ENCODE measurements around the gene FBXL7. TPM values are rescaled to one million over a fixed set of nuclear protein-coding genes. Genes with fewer than 3 reads are reported as not detected.
A peak's percentile ranks its signal among the peaks of the same experiment; 100 is the strongest.

Gene FBXL7
- total RNA-seq, 2 experiments from 2014 or later: not detected

DNA sequence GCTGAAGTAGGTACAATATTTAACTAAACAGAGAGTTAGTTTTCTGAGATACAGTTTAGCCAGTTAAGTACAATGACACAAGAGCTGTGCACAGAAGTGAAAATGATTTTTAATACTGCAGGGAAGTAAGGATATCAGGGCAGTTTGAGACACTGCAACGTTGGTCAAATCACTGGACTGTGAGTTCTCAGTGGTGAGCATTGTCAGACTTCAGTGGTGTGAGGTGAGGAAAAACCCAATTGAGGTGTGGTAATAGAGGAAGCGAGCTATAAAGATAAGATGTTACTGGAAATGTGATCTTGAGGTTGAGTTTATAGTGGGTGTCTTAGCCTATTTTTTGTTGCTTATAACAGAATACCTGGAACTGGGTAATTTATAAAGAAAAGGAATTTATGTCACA is 12.8 kb upstream of the FBXL7 start:
- no peak overlapping the region for H3K27ac Mint-ChIP-seq
- no peak for ATAC-seq (ENCODE audit: low read depth)
- DNase-seq: no peak
- POLR2A ChIA-PET: no interaction called here
- H3K36me3 Mint-ChIP-seq: no peaks in the 10 kb centered on the region
- H3K27me3 Mint-ChIP-seq: no peaks in the 10 kb centered on the region
- H3K9me3 Mint-ChIP-seq: no peaks in the 10 kb centered on the region
- H3K4me3 Mint-ChIP-seq: no peak overlapping the region
- no peaks in the 10 kb centered on the region for H3K4me1 Mint-ChIP-seq

DNA sequence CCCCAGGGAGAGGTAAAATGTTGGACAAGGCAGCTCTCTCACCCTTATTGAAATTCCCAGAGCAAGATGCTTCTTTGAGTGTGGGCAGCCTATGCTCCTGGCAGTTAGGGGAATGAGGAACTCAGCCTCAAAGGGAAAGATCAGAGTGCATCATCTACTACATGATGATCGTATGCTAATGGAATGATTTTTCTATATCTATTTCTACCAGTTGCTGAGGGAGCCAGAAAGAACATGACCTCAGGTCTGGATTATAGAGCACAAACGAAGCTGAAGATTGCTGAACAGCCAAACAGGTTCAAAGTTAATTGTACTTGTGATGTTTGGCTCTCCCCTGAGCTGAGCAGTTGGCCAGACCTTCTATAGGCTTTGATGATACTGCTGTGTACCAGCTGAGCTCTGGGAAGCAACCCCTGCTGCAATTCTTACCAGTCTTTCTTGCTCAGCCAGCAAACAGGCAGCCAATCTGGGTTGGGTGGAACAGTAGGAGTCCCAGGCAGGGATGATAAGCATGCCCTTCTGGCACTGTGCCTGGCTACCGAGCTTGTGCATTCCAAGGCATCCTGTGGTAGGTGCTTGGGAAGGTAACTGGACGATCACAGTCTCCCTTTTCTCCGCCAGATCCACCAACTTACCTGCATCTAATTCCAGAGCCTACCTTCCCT is 10.3 kb upstream of the FBXL7 start:
- no peak overlapping the region for H3K27ac Mint-ChIP-seq
- POLR2A ChIA-PET: no interaction called here
- H3K4me1 Mint-ChIP-seq: no peaks in the 10 kb centered on the region
- H3K36me3 Mint-ChIP-seq: no peaks in the 10 kb centered on the region
- H3K27me3 Mint-ChIP-seq: no peaks in the 10 kb centered on the region
- H3K4me3 Mint-ChIP-seq: no peak overlapping the region
- no peaks in the 10 kb centered on the region for H3K9me3 Mint-ChIP-seq
- no peak for DNase-seq
- ATAC-seq (ENCODE audit: low read depth): no peak

DNA sequence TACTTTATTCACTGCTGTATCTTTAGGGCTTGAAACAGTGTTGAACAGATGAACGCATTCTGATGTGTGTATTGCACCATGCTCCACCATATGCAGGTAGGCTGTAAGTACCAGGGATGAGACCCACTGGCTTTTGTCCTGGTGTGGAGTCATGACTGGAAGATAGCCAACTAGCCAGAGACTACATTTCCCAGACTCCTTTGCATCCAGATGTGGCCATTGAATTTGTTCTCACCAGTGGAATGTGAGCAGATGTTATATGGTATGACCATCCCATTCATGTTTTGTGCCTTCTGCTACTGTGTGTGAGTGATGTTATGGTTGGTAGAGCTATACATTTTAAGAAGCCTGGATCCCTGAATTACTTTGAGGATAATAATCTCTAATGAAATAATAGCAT is 7.4 kb upstream of the FBXL7 start:
- Mint-ChIP-seq H3K27me3 (no peaks in the 10 kb centered on the region), H3K36me3 (no peaks in the 10 kb centered on the region), H3K4me3 (no peak overlapping the region), H3K27ac (no peak overlapping the region), H3K9me3 (no peaks in the 10 kb centered on the region), H3K4me1 (no peaks in the 10 kb centered on the region)
- DNase-seq (no peak), ATAC-seq (ENCODE audit: low read depth) (no peak)
- POLR2A ChIA-PET: no interaction called here

GRCh38 chr5:15493501-15493900 is 6.5 kb upstream of the FBXL7 start:
- Mint-ChIP-seq H3K27me3 (peaks cover 4% of the 10 kb centered on the region), H3K4me1 (no peaks in the 10 kb centered on the region), H3K9me3 (no peaks in the 10 kb centered on the region), H3K27ac (no peak overlapping the region), H3K4me3 (no peak overlapping the region), H3K36me3 (no peaks in the 10 kb centered on the region)
- ATAC-seq (ENCODE audit: low read depth) (no peak), DNase-seq (no peak)
- POLR2A ChIA-PET: no interaction called here

- Mint-ChIP-seq H3K9me3 (no peaks in the 10 kb centered on the region), H3K27ac (no peak overlapping the region), H3K4me3 (no peak overlapping the region), H3K36me3 (no peaks in the 10 kb centered on the region), H3K4me1 (no peaks in the 10 kb centered on the region), H3K27me3 (peaks cover 16% of the 10 kb centered on the region)
- POLR2A ChIA-PET: no interaction called here
- no peak for DNase-seq
- ATAC-seq (ENCODE audit: low read depth): no peak
Observed at GRCh38 chr5:15495026-15495425, 5.0 kb upstream of the FBXL7 start.

- H3K27me3 Mint-ChIP-seq: peaks cover 31% of the 10 kb centered on the region
- no peaks in the 10 kb centered on the region for H3K36me3 Mint-ChIP-seq
- no peak for ATAC-seq (ENCODE audit: low read depth)
- no peak for DNase-seq
- no peak overlapping the region for H3K4me3 Mint-ChIP-seq
- POLR2A ChIA-PET: no interaction called here
- no peak overlapping the region for H3K27ac Mint-ChIP-seq
- no peaks in the 10 kb centered on the region for H3K4me1 Mint-ChIP-seq
- no peaks in the 10 kb centered on the region for H3K9me3 Mint-ChIP-seq
Observed at GRCh38 chr5:15496886-15497285, 3.1 kb upstream of the FBXL7 start.

DNA sequence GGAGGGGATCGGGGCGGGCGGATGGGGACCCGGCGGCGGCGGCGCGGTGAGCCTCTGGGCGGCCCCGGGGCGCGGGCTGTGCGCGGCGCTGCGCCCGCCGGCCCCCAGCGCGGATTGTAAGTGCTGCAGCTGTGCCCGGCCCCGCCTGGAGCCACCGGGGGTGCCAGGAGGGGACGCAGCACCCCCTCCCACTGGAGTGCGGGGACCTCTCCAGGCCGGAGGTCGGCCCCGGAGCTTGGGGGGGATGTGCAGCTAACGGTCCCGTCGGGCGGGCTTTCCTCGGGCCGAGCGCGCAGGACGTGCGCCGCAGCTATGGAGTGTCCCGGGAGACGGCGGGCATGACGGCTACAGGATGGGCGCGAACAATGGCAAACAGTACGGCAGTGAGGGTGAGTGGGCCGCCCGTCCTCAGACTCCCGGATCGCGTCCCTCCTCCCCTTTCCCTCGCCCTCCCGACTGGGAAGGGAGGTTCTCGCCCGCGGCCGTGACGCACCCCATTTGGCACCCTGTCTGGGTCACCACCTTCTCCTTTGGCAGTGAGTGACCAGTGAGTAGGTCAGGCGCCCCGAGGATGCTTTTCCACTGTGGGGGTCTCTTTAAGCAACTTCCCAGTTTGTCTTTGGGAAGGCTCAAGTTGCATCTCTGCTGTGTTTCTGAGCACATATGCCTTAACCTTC is 483 bp downstream of the FBXL7 start:
- no peak for ATAC-seq (ENCODE audit: low read depth)
- no peak overlapping the region for H3K27ac Mint-ChIP-seq
- POLR2A ChIA-PET: no interaction called here

DNA sequence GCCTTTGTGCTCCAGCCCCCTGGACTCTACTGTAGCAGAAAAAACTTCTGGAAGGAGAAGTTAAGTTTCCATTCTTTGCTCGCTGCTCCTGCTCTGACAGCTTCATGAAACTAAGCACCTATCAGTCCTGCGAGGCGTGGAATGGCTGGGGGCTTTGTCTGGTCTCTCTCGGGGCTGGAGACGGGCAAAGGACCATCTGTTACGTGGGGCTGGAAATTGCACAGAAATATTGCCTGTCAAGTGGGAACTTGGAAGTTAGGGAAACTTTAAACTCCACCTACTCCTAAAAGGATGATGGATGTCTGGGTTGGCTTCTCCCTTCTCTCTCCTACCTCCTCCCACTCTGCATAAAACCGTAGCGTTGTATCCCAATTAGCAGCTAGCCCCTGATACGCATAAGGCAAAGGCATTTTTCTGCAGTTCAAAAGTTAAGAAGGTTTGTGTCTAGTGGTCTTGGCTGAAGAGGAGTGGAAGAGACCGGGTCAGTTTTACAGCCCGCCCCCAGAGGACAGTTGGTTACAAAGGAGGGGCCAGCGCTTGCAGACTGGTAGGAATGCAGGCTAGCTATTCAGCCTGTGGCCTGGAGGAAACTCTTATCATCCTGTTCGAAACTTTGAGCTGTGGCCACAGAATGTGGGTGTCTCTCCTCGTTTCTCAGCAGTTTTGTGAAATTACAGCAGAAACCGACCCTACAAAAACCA is 1.3 kb downstream of the FBXL7 start:
- H3K4me3 Mint-ChIP-seq: no peak overlapping the region
- no peak overlapping the region for H3K27ac Mint-ChIP-seq
- peaks cover 35% of the 10 kb centered on the region for H3K27me3 Mint-ChIP-seq
- H3K36me3 Mint-ChIP-seq: no peaks in the 10 kb centered on the region
- POLR2A ChIA-PET: no interaction called here
- ATAC-seq (ENCODE audit: low read depth) (no peak), DNase-seq (no peak)
- no peaks in the 10 kb centered on the region for H3K9me3 Mint-ChIP-seq
- H3K4me1 Mint-ChIP-seq: no peaks in the 10 kb centered on the region

More for the DNA sequence above, 483 bp downstream of the FBXL7 start:
- Mint-ChIP-seq H3K27me3 (peaks cover 35% of the 10 kb centered on the region), H3K9me3 (no peaks in the 10 kb centered on the region), H3K4me1 (no peaks in the 10 kb centered on the region), H3K4me3 (no peak overlapping the region), H3K36me3 (no peaks in the 10 kb centered on the region)
- peak; percentile 30 for DNase-seq

- no peak overlapping the region for H3K4me3 Mint-ChIP-seq
- H3K36me3 Mint-ChIP-seq: no peaks in the 10 kb centered on the region
- H3K9me3 Mint-ChIP-seq: no peaks in the 10 kb centered on the region
- peaks cover 35% of the 10 kb centered on the region for H3K27me3 Mint-ChIP-seq
- H3K27ac Mint-ChIP-seq: no peak overlapping the region
- POLR2A ChIA-PET: no interaction called here
- ATAC-seq (ENCODE audit: low read depth) (no peak), DNase-seq (no peak)
- no peaks in the 10 kb centered on the region for H3K4me1 Mint-ChIP-seq
Observed at GRCh38 chr5:15502208-15502607, 2.2 kb downstream of the FBXL7 start.

DNA sequence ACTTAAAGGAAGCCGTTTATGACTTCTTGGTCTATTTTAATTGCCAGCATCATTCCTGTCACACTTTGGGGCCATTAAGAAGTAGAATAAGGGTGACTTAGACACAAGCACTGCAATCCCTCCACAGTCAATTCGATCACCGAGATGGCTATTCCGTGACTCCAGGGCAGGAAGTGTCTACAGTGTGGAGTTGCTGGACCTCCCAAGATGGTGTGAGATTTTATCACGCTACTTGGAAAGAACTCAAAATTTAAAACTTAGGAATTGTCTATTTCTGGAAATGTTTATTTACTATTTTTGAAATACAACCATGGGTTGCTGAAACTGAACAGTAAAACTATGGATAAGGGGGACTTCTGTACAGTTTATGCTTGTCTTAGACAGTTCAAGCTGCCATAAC is 6.2 kb downstream of the FBXL7 start:
- no peak overlapping the region for H3K27ac Mint-ChIP-seq
- no peaks in the 10 kb centered on the region for H3K4me1 Mint-ChIP-seq
- no peak overlapping the region for H3K4me3 Mint-ChIP-seq
- DNase-seq: no peak
- no peaks in the 10 kb centered on the region for H3K36me3 Mint-ChIP-seq
- H3K27me3 Mint-ChIP-seq: peaks cover 12% of the 10 kb centered on the region
- POLR2A ChIA-PET: no interaction called here
- no peak for ATAC-seq (ENCODE audit: low read depth)
- no peaks in the 10 kb centered on the region for H3K9me3 Mint-ChIP-seq

- no peak for DNase-seq
- no peak for ATAC-seq (ENCODE audit: low read depth)
- Mint-ChIP-seq H3K27me3 (peaks cover 4% of the 10 kb centered on the region), H3K4me3 (no peak overlapping the region), H3K27ac (no peak overlapping the region), H3K9me3 (no peaks in the 10 kb centered on the region), H3K4me1 (no peaks in the 10 kb centered on the region), H3K36me3 (no peaks in the 10 kb centered on the region)
- POLR2A ChIA-PET: no interaction called here
Observed at GRCh38 chr5:15506897-15507296, 6.9 kb downstream of the FBXL7 start.

DNA sequence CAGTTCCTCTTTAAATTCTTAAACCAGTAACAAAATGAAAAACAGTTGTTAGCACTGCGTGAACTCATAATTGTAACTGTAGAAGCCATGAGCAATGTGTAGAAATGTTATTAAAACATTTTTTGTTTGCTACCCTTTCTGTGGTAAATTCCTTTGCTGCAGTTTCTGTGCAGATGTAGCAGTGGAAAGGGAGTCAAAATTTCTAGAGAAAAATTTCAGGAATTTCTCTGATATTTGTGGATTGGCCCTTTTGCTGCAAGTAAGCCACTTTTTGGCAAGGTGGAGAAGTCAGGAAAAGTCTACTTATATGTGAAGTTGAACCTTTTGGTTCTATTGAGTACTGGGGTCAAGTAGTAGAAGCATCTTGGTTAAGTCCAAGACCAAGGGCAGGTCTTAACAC is 10.1 kb downstream of the FBXL7 start:
- no peak overlapping the region for H3K27ac Mint-ChIP-seq
- no peaks in the 10 kb centered on the region for H3K27me3 Mint-ChIP-seq
- no peaks in the 10 kb centered on the region for H3K36me3 Mint-ChIP-seq
- DNase-seq: no peak
- no peak overlapping the region for H3K4me3 Mint-ChIP-seq
- no peaks in the 10 kb centered on the region for H3K4me1 Mint-ChIP-seq
- no peak for ATAC-seq (ENCODE audit: low read depth)
- POLR2A ChIA-PET: no interaction called here
- no peaks in the 10 kb centered on the region for H3K9me3 Mint-ChIP-seq

DNA sequence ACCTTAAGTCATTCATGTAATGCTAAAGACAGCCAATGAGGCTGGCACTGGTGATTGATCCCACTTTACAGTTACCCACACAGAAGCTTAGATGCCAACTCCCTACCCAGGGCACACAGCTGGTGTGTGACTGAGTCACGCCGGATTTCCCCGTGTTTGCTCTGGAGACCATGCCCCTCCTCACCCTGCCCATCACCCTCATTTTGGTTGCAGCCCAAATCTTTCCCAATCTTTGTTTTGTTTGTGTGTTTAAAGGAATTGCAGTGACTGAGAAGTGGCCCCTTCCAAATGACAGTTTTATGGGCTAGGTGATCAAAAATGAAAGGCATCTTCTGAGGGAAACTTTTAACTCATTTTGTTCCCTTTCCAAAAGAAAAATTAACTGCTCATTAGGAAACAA is 10.9 kb downstream of the FBXL7 start:
- Mint-ChIP-seq H3K4me3 (no peak overlapping the region), H3K36me3 (no peaks in the 10 kb centered on the region), H3K27me3 (no peaks in the 10 kb centered on the region), H3K27ac (no peak overlapping the region), H3K9me3 (no peaks in the 10 kb centered on the region), H3K4me1 (no peaks in the 10 kb centered on the region)
- POLR2A ChIA-PET: no interaction called here
- DNase-seq: no peak
- ATAC-seq (ENCODE audit: low read depth): no peak

- no peak overlapping the region for H3K4me3 Mint-ChIP-seq
- no peak overlapping the region for H3K27ac Mint-ChIP-seq
- no peaks in the 10 kb centered on the region for H3K27me3 Mint-ChIP-seq
- POLR2A ChIA-PET: no interaction called here
- ATAC-seq (ENCODE audit: low read depth) (no peak), DNase-seq (no peak)
- H3K9me3 Mint-ChIP-seq: peaks cover 10% of the 10 kb centered on the region
- H3K36me3 Mint-ChIP-seq: no peaks in the 10 kb centered on the region
- no peaks in the 10 kb centered on the region for H3K4me1 Mint-ChIP-seq
Observed at GRCh38 chr5:15513431-15513830, 13.5 kb downstream of the FBXL7 start.
